Measurements from ENCODE around the gene PNN. TPM values are rescaled to one million over a fixed set of nuclear protein-coding genes. Genes with fewer than 3 reads are reported as not detected.
"Not testable (repeated sequence)": the region's sequence is repeated elsewhere in the genome, so short reads cannot be mapped to it uniquely, and the experiment has no call there.

PNN gene
- polyA plus RNA-seq, 1 experiment, result 19.7 TPM

- H3K9me3 ChIP-seq (ENCODE audit: control insufficient read depth, insufficient read depth, low read length), result no peaks in the 10 kb centered on the region; the same call in 1 of the 2 replicates
- no peak overlapping the region for H3K4me3 ChIP-seq (ENCODE audit: low read depth, low read length)
- POLR2A ChIA-PET, result no interaction called here
- CTCF ChIA-PET, result no interaction called here
- no peaks in the 10 kb centered on the region for H3K27me3 ChIP-seq (ENCODE audit: control insufficient read depth, insufficient read depth, low read length)
- DNase-seq (ENCODE audit: low read depth, low spot score), result no peak
- H3K27ac ChIP-seq (ENCODE audit: low read depth, low read length), result no peak overlapping the region
- no peak for TF ChIP-seq CTCF (IDR thresholded peaks at IDR 0.05; ENCODE audit: low read depth, low read length)
These were observed 37.6 kb downstream of the PNN start for GRCh38 chr14:39212693-39213092.

- Histone ChIP-seq H3K27me3 (ENCODE audit: control insufficient read depth, insufficient read depth, low read length) (no peaks in the 10 kb centered on the region), H3K4me3 (ENCODE audit: low read depth, low read length) (no peak overlapping the region), H3K27ac (ENCODE audit: low read depth, low read length) (no peak overlapping the region), H3K9me3 (ENCODE audit: control insufficient read depth, insufficient read depth, low read length) (no peaks in the 10 kb centered on the region)
- POLR2A ChIA-PET, result no interaction called here
- no peak for TF ChIP-seq CTCF (IDR thresholded peaks at IDR 0.05; ENCODE audit: low read depth, low read length)
- CTCF ChIA-PET, result no interaction called here
- DNase-seq (ENCODE audit: low read depth, low spot score), result no peak
These were observed 42.3 kb downstream of the PNN start for GRCh38 chr14:39217214-39217879.

- ChIA-PET CTCF (no interaction called here), POLR2A (no interaction called here)
- H3K27ac ChIP-seq (ENCODE audit: low read depth, low read length), result no peak overlapping the region
- no peaks in the 10 kb centered on the region for H3K27me3 ChIP-seq (ENCODE audit: control insufficient read depth, insufficient read depth, low read length)
- no peaks in the 10 kb centered on the region for H3K9me3 ChIP-seq (ENCODE audit: control insufficient read depth, insufficient read depth, low read length)
- TF ChIP-seq CTCF (IDR thresholded peaks at IDR 0.05; ENCODE audit: low read depth, low read length), result no peak
- H3K4me3 ChIP-seq (ENCODE audit: low read depth, low read length), result no peak overlapping the region
- no peak for DNase-seq (ENCODE audit: low read depth, low spot score)
These were observed 43.2 kb downstream of the PNN start for GRCh38 chr14:39218171-39218769.

- H3K27ac ChIP-seq (ENCODE audit: low read depth, low read length), result no peak overlapping the region
- ChIA-PET CTCF (no interaction called here), POLR2A (no interaction called here)
These were observed 44.0 kb downstream of the PNN start for GRCh38 chr14:39219075-39219499.

GRCh38 chr14:39220473-39220872, 45.4 kb downstream of the PNN start:
- DNase-seq (ENCODE audit: low read depth, low spot score); POLR2A ChIA-PET: not testable (repeated sequence)

More at GRCh38 chr14:39219075-39219499, 44.0 kb downstream of the PNN start:
- H3K4me3 ChIP-seq (ENCODE audit: low read depth, low read length), result no peak overlapping the region
- DNase-seq (ENCODE audit: low read depth, low spot score), result no peak
- no peaks in the 10 kb centered on the region for H3K9me3 ChIP-seq (ENCODE audit: control insufficient read depth, insufficient read depth, low read length)
- no peaks in the 10 kb centered on the region for H3K27me3 ChIP-seq (ENCODE audit: control insufficient read depth, insufficient read depth, low read length)
- no peak for TF ChIP-seq CTCF (IDR thresholded peaks at IDR 0.05; ENCODE audit: low read depth, low read length)

More at GRCh38 chr14:39220473-39220872, 45.4 kb downstream of the PNN start:
- CTCF ChIA-PET; H3K27ac ChIP-seq (ENCODE audit: low read depth, low read length); H3K9me3 ChIP-seq (ENCODE audit: control insufficient read depth, insufficient read depth, low read length); H3K4me3 ChIP-seq (ENCODE audit: low read depth, low read length); H3K27me3 ChIP-seq (ENCODE audit: control insufficient read depth, insufficient read depth, low read length): not testable (repeated sequence)

All from AG04450 (cell line).